HFF-Myc (cell line): ENCODE results near the gene MEFV.
A peak's percentile ranks its signal among the peaks of the same experiment; 100 is the strongest.

ENCODE experiments used
- DNase-seq: peaks from one replicate; pipeline ENCODE4 v3.0.0-alpha.2; 2011; ENCODE audit warnings: low read depth; ENCODE audit errors: extremely low read depth
- H3K4me3 ChIP-seq: replicated peaks from 2 replicates; pipeline ENCODE4 v1.5.1; 2011; ENCODE audit warnings: low read depth, mild to moderate bottlenecking, control low read depth, low read length
- TF ChIP-seq, protein P1 (sequence below): IDR thresholded peaks from 2 replicates; pipeline ENCODE4 v1.5.1; 2012; ENCODE audit warnings: mild to moderate bottlenecking, low read depth, low read length, control low read depth; ENCODE audit errors: missing control alignments

MEFV gene

DNA sequence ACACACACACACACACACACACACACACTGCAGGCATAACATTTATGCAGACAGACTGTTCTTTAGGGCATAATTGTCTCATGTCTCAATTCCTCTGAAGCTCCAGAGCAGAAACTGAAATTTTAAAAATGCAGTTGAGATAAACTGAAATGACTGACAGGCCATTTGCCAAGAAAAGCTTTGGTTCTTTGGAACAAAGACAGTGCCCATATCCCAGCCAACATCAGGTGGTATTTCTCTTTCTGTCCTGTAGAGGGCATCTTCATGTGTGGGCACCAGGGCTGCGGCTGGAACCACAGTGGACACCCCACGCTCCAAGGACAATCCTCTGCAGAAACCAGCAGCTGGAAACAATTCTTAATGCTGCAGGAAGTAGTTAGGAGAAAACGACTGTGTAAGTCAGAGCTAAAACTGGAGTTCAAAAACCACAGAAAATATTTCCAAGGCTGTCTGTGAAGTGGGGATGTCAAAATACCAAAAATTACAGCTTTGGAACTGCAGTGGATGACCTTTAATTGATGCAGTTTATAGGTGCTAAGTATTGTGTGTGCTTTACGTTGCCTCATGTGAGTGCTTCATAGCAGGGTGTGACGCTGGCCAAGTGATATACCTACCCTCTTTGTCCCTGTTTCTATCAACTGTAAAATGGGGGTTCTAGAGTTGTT is 10.6 kb upstream of the MEFV start:
- peak; percentile 64 for DNase-seq
- TF ChIP-seq, protein P1, sequence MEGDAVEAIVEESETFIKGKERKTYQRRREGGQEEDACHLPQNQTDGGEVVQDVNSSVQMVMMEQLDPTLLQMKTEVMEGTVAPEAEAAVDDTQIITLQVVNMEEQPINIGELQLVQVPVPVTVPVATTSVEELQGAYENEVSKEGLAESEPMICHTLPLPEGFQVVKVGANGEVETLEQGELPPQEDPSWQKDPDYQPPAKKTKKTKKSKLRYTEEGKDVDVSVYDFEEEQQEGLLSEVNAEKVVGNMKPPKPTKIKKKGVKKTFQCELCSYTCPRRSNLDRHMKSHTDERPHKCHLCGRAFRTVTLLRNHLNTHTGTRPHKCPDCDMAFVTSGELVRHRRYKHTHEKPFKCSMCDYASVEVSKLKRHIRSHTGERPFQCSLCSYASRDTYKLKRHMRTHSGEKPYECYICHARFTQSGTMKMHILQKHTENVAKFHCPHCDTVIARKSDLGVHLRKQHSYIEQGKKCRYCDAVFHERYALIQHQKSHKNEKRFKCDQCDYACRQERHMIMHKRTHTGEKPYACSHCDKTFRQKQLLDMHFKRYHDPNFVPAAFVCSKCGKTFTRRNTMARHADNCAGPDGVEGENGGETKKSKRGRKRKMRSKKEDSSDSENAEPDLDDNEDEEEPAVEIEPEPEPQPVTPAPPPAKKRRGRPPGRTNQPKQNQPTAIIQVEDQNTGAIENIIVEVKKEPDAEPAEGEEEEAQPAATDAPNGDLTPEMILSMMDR, result peak; percentile 73
- H3K4me3 ChIP-seq, result no peak overlapping the region

DNA sequence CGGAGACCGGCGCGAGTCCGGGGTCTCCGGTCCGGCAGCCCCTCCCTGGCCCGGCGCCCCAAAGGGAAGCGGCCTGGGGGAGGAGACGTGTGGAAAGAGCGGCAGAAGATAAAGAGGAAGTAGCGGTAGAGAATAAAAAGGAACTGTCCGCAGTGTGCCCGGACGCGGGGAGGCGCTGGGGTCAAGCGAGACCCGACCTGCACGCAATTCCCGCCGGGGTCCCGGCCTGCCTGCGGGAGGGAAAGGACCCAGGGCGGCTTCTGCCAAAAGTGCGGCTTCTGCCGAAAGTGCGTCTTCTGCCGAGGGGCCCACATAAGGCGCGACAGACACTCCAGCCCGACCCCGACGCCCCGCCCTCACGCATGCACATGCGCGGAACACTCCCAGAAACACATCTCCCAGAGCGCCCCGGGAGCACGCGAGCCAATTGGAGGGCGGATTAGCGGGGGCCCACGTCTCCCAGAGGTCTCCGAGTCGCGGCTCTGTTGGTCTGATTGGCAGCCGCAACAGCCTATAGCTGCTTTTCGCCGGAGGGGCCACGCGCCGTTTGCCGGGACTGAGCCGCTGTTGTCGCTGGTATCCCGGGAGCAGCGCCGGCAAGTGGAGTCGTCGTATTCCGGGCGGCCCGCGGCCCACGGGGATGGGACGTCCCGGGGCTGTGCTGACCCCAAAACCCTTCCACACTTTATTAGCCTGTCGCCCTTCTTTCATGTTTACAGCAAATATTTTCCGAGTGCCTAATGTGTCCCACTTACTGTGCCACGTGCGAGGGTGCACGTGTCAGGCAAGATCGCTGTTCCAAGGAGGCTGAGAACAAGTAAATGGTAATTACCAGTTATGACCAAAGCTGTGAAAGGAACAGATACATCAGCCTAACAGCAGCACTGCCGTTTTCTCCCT is 8.0 kb upstream of the MEFV start:
- TF ChIP-seq, protein P1, result peak; percentile 5

DNA sequence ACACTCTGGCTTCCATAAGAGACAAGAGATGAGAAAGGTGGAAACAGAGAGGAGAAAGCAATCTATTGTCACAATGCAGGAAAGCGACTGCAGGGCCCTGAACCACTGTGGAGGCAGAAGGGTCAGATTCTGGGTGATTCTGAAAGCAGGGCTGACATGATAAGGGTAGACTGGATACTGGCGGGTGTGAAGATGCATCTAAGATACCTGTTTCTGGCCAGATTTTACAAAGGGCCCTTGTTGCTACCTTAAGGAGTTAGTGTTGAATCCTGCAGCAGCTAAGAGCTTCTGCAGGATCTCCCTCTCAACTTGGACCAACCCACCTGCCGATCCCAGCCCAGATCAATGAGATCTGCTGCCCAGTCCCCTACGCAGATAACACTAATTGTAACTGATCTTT is 6.1 kb upstream of the MEFV start:
- TF ChIP-seq, protein P1, result no peak
- no peak for DNase-seq
- H3K4me3 ChIP-seq, result no peak overlapping the region

More for the DNA sequence above, 8.0 kb upstream of the MEFV start:
- peak; percentile 88 for DNase-seq
- H3K4me3 ChIP-seq, result peak overlapping the region; percentile 59

GRCh38 chr16:3259836-3260235 is 3.4 kb upstream of the MEFV start:
- H3K4me3 ChIP-seq, result no peak overlapping the region
- TF ChIP-seq, protein P1, result no peak
- no peak for DNase-seq

- no peak overlapping the region for H3K4me3 ChIP-seq
- TF ChIP-seq, protein P1, result no peak
- DNase-seq, result no peak
Measured at GRCh38 chr16:3256866-3257465, 533 bp upstream of the MEFV start.

GRCh38 chr16:3254309-3254708 is 2.1 kb downstream of the MEFV start:
- no peak overlapping the region for H3K4me3 ChIP-seq
- no peak for DNase-seq
- TF ChIP-seq, protein P1, result no peak
